GM04503 (cell line): ENCODE results near the gene PIGM.

Experiments
- DNase-seq: peaks from one replicate; pipeline ENCODE4 v3.0.0-alpha.2; 2012; ENCODE audit warnings: low read depth

PIGM gene

GRCh38 chr1:160022330-160023310 is 9.2 kb downstream of the PIGM start:
- DNase-seq = no peak

GRCh38 chr1:160021376-160022074 is 10.3 kb downstream of the PIGM start:
- DNase-seq = no peak

GRCh38 chr1:160020196-160020595 is 11.6 kb downstream of the PIGM start:
- no peak for DNase-seq

GRCh38 chr1:160018900-160019299 is 12.9 kb downstream of the PIGM start:
- DNase-seq = no peak

- DNase-seq = no peak
These were observed 13.4 kb downstream of the PIGM start for GRCh38 chr1:160018347-160018746.

- no peak for DNase-seq
These were observed 14.2 kb downstream of the PIGM start for GRCh38 chr1:160017592-160017991.

- no peak for DNase-seq
These were observed 20.0 kb downstream of the PIGM start for GRCh38 chr1:160011781-160012180.

GRCh38 chr1:160009801-160010200 is 22.0 kb downstream of the PIGM start:
- no peak for DNase-seq

- DNase-seq = no peak
These were observed 22.7 kb downstream of the PIGM start for GRCh38 chr1:160009081-160009480.

GRCh38 chr1:160007577-160008200 is 24.1 kb downstream of the PIGM start:
- no peak for DNase-seq

GRCh38 chr1:160006312-160006940 is 25.4 kb downstream of the PIGM start:
- DNase-seq = no peak

GRCh38 chr1:160005070-160005469 is 26.7 kb downstream of the PIGM start:
- DNase-seq = no peak

- DNase-seq = no peak
These were observed 27.4 kb downstream of the PIGM start for GRCh38 chr1:160004425-160004824.

GRCh38 chr1:160004001-160004400 is 27.8 kb downstream of the PIGM start:
- no peak for DNase-seq

- DNase-seq = no peak
These were observed 30.4 kb downstream of the PIGM start for GRCh38 chr1:160001440-160001839.

- DNase-seq = no peak
These were observed 32.6 kb downstream of the PIGM start for GRCh38 chr1:159999204-159999603.

GRCh38 chr1:159996653-159997052 is 35.1 kb downstream of the PIGM start:
- peak; percentile 80 for DNase-seq

GRCh38 chr1:159994896-159995295 is 36.9 kb downstream of the PIGM start:
- no peak for DNase-seq

GRCh38 chr1:159993911-159994310 is 37.9 kb downstream of the PIGM start:
- no peak for DNase-seq

GRCh38 chr1:159992161-159992560 is 39.6 kb downstream of the PIGM start:
- no peak for DNase-seq

GRCh38 chr1:159991513-159991912 is 40.3 kb downstream of the PIGM start:
- no peak for DNase-seq

- DNase-seq = no peak
These were observed 41.8 kb downstream of the PIGM start for GRCh38 chr1:159990005-159990404.
